Epithelial cell of alveolus of lung (primary cell): ENCODE results near the gene MBD4. TPM values are rescaled to one million over a fixed set of nuclear protein-coding genes. Genes with fewer than 3 reads are reported as not detected.

Experiments
- total RNA-seq: library from RNA; depleted of rRNA; stranded (reverse); fragments of >200 nt; gene quantifications from 2 replicates; pipeline ENCODE4 v1.2.1, GENCODE V29; 2015

MBD4 gene
- total RNA-seq: 16.9 and 45.4 TPM in 2 replicates

DNA sequence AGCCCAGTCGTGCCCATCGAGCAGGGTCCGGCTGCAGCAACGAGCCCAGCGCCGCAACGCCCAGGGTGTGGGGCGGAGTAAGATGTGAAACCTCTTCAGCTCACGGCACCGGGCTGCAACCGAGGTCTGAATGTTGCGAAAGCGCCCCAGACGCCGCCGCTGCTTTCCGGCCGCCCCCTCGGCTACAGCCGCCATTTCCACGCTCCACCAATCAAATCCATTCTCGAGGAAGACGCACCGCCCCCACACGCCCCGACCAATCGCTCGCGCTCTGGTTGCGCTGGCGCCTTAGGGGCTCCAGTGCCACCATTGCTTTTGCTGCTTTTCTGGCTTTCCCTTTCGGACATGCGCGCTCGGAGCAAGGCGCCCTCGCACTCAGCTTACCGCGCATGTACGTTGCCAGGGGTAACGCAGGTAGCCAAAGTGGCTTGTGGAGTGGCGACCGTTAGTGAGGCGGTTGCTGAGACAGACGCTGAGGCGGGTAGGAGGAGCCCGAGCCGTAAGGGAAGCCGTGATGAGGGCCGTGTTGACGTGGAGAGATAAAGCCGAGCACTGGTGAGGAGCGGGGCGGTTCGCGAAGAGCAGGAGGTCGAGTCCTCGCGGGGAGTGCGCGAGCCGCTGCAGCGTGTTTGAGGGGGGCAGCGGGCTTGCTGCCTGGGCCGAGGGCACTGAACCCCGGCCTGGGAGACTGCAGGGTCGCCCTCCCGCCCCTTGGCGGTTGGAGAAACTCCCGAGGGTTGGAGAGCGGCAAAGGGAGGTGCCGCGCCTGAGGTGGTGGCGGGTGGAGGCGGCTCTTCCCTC lies at the start of gene MBD4, which contains the start of gene IFT122:
Gene MBD4 (minus strand): TSS at position 132 of the 801 bp plus-strand sequence. CDS start 115 bp downstream, at position 17.
Gene IFT122 (plus strand): TSS at position 408 of the 801 bp plus-strand sequence. CDS start 107 bp downstream, at position 515.

DNA sequence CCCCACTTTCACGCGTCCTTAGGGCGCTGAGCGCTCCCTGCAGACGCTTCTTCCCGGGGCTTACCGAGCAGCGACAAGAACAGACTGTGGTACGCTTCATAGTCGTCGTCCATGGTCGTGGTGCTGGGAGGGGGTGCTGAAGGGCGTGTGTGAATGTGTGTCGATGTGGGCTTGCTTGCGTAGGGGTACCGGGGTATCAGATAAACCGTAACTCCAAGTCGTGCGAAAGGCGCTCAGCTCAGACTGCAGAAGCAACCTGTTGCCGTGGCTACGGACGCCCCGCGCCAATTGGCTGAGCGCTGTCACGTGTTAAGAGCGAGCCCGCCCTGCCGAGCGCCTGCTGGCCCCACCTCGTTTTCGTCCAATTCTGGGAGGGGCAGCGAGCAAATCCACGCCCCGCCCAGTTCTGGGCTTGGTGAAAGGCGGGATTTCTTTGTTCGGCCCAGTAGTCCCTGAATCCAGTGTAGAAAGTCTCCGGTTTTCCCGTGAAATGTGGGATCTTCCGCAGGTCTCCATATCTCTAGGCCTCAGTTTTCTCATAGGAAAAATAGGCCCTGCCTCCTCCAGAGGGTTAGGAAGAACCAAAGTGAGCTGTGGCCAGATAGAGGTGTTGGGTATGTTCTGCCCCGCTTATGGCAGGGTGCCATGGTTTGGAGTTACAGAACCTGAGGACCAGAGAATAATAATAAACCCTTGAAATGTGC lies 11.2 kb downstream of the MBD4 start, which contains the start of gene EFCAB12:
Gene EFCAB12 (minus strand): TSS at position 261 of the 704 bp plus-strand sequence. CDS start 148 bp downstream, at position 113.

Other genes starting within 250 kb of the MBD4 start
- 185 and 256 TPM in 2 replicates for gene COPG1, start 190.3 kb downstream of the MBD4 start, total RNA-seq
- 22.8 and 23.3 TPM in 2 replicates for gene HMCES, start 161.1 kb downstream of the MBD4 start, total RNA-seq
- gene EFCAB12, start 11.3 kb downstream of the MBD4 start, total RNA-seq: 4.8 TPM in 1 of 2 replicates, not detected in the other
- gene IFT122, start 276 bp upstream of the MBD4 start, total RNA-seq: 19.3 and 83.1 TPM in 2 replicates
- not detected in 2 replicates for gene RHO, start 88.7 kb upstream of the MBD4 start, total RNA-seq
- not detected in 2 replicates for gene H1-8, start 103.2 kb upstream of the MBD4 start, total RNA-seq
- gene PLXND1, start 166.7 kb upstream of the MBD4 start, total RNA-seq: 61.4 and 149 TPM in 2 replicates